ENCODE results near the gene SH3D19. TPM values are rescaled to one million over a fixed set of nuclear protein-coding genes. Genes with fewer than 3 reads are reported as not detected.
"Not testable (repeated sequence)": the region's sequence is repeated elsewhere in the genome, so short reads cannot be mapped to it uniquely, and the experiment has no call there.

SH3D19 gene
- total RNA-seq, 2 experiments from 2014 or later: not detected

GRCh38 chr4:151238477-151238876 is 86.9 kb downstream of the SH3D19 start:
- CTCF ChIA-PET: no interaction called here
- POLR2A ChIA-PET: no interaction called here

GRCh38 chr4:151236036-151236435 is 89.4 kb downstream of the SH3D19 start:
- ChIA-PET POLR2A (no interaction called here), CTCF (no interaction called here)

DNA sequence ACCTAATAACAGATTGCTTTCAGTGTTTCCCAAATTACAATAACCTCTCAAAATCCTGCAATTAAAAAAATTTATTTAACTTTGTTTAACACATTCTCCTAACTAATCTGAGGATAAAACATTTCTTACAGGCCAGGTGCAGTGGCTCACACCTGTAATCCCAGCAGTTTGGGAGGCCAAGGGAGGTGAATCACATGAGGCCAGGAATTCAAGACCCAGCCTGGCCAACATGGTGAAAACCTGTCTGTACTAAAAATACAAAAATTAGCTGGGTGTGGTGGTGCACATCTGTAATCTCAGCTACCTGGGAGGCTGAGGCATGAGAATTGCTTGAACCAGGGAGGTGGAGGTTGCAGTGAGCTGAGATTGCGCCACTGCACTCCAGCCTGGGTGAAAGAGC is 90.0 kb downstream of the SH3D19 start:
- CTCF ChIA-PET, POLR2A ChIA-PET: not testable (repeated sequence)

- CTCF ChIA-PET: no interaction called here
- POLR2A ChIA-PET: no interaction called here
Measured at GRCh38 chr4:151233600-151233999, 91.8 kb downstream of the SH3D19 start.

DNA sequence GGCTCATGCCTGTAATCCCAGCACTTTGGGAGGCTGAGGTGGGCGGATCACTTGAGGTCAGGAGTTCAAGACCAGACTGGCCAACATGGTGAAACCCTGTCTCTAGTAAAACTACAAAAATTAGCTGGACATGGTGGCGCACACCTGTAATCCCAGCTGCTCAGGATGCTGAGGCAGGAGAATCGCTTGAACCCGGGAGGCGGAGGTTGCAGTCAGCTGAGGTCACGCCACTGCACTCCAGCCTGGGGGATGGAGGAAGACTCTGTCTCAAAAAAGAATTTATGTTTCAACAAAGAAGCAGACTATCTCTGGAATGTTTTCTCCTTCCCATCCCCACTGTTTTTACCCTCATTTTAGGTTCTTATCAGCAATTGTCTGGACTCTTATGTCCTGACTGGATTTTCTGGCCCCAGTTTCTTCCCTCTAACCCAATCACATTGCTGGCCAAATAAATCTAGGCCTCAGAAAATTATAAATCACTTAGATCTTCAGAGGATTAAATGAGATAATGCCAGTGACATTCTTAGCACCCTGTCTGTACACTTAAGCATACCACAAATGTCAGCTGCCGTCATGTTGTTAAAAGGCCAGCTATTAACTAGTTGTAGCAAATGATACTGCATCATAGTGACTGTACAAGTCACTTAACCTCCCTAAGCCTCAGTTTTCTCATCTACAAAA is 93.3 kb downstream of the SH3D19 start:
- POLR2A ChIA-PET: no interaction called here
- CTCF ChIA-PET: no interaction called here

- CTCF ChIA-PET: no interaction called here
- POLR2A ChIA-PET: interaction anchor here (0.7 kb wide), 1 partner anchor 76 kb away, joined by 3 read pairs; no protein-coding TSS in a partner anchor
Measured at GRCh38 chr4:151228189-151229119, 97.0 kb downstream of the SH3D19 start.

DNA sequence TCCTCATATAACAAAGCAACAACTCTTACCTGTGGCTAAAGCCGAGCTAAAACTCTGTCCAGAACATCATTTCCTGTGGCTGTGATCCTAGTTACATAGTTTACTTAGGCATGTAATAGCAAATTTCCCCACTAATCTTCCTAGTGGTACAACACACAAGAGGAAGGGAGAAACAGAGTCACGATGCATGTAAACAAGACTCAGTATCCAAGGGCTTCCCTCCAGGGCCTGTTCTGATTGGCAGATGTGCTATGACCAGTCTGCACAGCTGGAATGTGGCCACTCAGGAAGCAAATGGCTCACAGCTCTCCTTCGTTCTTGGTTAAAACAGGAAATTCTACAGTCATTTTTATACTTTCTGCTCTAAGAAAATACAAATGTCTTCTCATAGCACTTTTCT is 97.7 kb downstream of the SH3D19 start:
- ChIA-PET CTCF (no interaction called here), POLR2A (interaction anchor here (0.7 kb wide), 1 partner anchor 77 kb away, joined by 3 read pairs; no protein-coding TSS in a partner anchor)

DNA sequence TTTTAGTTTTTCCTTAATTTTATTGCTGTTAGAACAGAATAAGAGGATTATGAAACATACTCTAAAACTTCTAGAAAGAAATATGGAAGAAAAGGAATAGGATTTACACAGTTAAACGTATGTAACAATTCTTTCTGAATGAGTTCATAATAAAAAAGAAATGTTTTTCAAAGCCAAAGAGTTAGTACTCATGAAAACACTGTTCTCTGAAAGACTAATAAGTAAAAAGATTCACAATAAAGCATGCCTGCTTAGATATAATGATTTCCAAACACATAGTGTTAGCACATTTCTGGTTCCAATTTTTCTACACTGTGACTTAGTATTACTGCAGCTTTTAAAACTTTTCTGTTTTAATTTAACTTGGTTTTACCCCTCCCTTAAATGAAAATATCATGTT is 98.2 kb downstream of the SH3D19 start:
- POLR2A ChIA-PET: no interaction called here
- CTCF ChIA-PET: no interaction called here

DNA sequence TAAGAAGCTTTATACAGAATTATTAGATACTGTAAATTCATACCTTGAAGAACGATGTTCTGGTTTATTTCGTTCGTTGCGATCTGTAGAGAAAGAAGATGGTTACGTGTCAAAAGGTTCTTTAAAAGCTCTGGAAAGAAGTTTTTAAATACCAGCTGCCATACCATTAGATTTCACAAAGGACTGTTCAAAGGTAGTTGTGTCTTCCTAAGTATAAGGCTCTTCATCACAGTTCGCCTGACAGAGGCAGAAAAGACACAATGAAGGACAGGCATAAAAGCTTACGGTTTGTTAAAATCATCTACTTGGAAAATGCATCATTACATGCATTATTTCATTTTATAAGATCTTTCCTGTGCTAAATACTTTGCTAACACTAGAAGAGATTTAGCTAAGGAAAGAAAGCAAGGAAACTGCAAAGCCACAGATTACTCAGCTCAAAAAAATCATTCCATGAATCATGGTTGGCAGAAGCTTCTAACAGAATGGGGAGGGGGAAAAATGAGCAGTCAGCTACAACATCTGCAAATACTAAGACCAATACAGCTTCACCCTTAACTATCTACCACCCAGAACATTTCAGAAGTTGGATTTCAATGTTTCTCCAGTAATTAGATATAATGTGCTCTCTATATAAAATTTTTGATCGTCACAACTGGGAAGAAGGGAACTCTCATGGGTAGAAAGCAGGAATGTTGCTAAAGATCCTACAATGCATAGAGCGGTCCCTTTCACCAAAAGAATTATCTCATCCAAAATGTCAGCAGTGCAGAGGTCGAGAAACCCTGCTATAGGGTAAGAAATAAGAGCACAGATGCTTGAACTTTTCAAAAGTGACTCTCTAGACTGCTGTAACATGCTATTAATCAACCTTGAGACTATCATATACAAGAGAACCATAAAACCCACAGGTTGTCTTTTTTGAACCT is 99.1 kb downstream of the SH3D19 start:
- POLR2A ChIA-PET: no interaction called here
- CTCF ChIA-PET: interaction anchor here (0.6 kb wide), 1 partner anchor 117 kb away, joined by 3 read pairs; no protein-coding TSS in a partner anchor

GRCh38 chr4:151223465-151223864 is 101.9 kb downstream of the SH3D19 start:
- ChIA-PET CTCF (no interaction called here), POLR2A (no interaction called here)

- ChIA-PET CTCF (no interaction called here), POLR2A (no interaction called here)
Measured at GRCh38 chr4:151219948-151220347, 105.5 kb downstream of the SH3D19 start.

- CTCF ChIA-PET: no interaction called here
- POLR2A ChIA-PET: no interaction called here
Measured at GRCh38 chr4:151219091-151219490, 106.3 kb downstream of the SH3D19 start.

DNA sequence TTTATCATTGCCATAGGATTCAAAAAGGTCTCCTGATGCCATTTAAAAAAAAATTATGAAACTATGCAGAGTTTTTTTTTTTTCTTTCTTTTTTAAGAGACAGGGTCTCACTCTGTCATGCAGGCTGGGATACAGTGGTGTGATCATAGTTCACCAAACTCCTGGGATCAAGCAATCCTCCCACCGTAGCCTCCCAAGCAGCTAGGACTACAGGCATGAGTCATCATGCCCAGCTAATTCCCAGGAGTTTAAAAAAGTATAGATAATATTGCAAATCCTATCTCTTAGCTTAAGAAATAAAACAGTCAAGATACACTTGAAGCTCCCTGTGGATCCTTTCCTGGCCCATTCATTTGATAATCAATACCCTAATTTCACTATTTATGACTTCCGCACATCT is 107.1 kb downstream of the SH3D19 start:
- ChIA-PET CTCF (no interaction called here), POLR2A (no interaction called here)

DNA sequence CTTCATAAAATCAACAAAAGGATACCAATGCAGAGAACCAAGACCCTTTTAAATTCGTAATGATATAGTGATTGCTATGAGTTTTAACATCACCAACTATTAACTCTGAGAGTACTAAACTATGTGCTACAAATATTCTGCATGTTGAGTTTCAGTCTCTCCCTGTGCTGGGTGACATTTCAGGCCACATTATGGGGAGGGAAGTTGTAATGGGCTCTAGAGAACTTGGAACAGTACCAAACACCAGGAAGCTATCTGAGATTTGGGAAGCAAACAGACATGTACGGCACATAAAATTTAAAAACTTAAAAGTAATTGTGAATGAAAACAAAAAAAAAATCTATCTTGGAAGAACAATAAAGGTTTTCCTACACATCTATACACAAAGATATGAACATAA is 108.1 kb downstream of the SH3D19 start:
- CTCF ChIA-PET: no interaction called here
- POLR2A ChIA-PET: interaction anchor here (0.5 kb wide), 1 partner anchor 101 kb away, joined by 4 read pairs; no protein-coding TSS in a partner anchor

DNA sequence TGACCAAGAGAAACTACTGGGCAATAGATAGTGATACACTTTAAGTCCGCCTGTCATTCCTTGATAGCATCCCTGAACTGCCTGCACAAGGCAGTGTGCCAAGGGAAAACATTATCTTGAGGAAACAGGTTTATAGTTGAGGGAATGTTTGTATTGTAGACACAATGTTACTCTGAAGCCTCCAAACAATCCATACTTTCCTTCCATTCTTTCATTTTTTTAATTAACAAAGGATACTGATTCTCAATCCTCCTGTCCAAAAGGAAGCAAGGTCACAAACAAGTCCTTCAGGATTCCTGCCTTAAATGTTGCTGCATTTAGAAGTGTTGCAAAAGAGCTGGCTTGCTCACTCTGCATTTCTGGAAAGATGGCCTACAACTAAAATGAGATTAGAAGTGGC is 110.1 kb downstream of the SH3D19 start:
- ChIA-PET CTCF (no interaction called here), POLR2A (no interaction called here)

DNA sequence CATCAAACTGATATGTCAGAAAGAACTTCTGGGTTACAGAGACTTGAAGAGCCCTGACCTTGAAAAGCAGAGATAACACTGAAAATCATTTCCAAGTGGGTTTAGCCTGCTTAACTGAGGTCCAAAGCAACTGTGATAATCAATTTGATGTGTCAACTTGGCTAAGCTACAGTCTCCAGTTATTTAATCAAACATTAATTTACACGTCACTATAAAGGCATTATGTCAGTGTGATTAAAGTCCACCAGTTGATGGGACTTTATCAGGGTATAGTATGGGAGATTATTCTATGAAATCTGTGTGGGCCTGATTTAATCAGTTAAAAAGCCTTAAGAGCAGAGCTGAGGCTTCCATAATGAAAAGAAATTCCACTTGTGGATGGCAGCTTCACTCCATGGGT is 117.5 kb downstream of the SH3D19 start:
- POLR2A ChIA-PET: no interaction called here
- CTCF ChIA-PET: no interaction called here

- CTCF ChIA-PET: no interaction called here
- POLR2A ChIA-PET: interaction anchor here (0.6 kb wide), 1 partner anchor 27 kb away, joined by 4 read pairs; no protein-coding TSS in a partner anchor
Measured at GRCh38 chr4:151207186-151207585, 118.2 kb downstream of the SH3D19 start.

GRCh38 chr4:151206241-151207005 is 119.0 kb downstream of the SH3D19 start:
- ChIA-PET POLR2A (interaction anchor here (0.6 kb wide), 1 partner anchor 26 kb away, joined by 4 read pairs; no protein-coding TSS in a partner anchor), CTCF (no interaction called here)

GRCh38 chr4:151205722-151206121 is 119.7 kb downstream of the SH3D19 start:
- POLR2A ChIA-PET: no interaction called here
- CTCF ChIA-PET: no interaction called here

Measured in activated CD8-positive, alpha-beta memory T cell treated with anti-CD3 and anti-CD28 coated beads for 36 hours (primary cell).